Inferior parietal cortex (tissue), 1 donor: ENCODE data around the gene GJB6.

Experiments
- DNase-seq: peaks from one replicate; pipeline ENCODE4 v3.0.0-alpha.2; 2016; ENCODE audit errors: extremely low spot score

Gene GJB6

DNA sequence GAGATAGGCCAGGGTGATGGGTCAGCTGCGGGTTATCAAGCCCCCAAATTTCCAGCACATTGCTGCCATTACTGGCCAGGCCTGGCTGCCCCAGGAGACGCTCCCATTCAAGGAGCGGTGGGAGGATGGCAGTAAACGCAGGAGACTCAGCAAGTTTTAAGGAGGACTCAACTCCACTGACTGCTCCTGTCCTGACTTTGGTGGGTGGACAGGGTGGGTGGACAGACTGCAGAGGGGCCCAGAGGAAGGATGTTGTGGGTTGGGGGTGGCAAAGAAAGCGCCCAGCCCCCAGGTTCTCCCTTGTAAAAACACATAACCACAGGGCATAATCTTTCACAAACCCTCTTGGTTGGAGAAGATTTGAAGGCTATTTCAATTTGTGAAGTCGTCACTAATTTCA, 4.4 kb downstream of the GJB6 start:
- no peak for DNase-seq

DNA sequence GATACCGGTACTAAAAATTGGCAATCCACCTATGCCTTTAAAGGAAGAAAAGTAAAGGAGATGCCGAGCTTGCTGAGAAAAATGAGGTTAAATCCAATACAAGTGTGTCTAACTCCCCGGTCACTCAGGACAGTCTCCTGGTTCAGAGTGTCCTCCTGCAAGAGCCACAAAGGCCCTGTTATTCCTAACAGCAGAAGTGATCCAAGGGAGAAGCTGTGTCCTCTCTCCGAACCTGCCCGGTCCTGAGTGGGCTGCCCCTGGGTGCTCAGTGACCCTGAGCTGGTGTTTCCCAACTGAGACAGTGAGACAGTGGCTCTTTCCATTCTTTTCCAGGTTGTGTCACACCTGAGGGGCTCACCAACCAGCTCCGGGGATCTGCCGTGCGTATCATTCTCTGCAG, 4.8 kb downstream of the GJB6 start:
- DNase-seq, result no peak

DNA sequence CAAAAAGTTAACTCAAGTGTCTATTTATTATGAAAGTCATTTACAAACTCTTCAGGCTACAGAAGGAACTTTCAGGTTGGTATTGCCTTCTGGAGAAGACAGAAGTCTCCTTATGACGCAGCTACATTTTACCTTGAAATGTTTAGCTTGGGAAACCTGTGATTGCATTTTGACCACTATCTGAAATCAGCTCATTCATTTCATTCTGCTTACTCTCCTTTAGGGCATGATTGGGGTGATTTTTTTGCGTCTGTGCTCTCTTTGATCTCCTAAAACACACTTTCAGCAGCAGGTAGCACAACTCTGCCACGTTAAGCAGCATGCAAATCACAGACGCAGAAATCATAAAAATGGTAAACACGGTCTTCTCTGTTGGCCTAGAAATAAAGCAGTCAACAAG, 9.6 kb downstream of the GJB6 start:
- no peak for DNase-seq

DNA sequence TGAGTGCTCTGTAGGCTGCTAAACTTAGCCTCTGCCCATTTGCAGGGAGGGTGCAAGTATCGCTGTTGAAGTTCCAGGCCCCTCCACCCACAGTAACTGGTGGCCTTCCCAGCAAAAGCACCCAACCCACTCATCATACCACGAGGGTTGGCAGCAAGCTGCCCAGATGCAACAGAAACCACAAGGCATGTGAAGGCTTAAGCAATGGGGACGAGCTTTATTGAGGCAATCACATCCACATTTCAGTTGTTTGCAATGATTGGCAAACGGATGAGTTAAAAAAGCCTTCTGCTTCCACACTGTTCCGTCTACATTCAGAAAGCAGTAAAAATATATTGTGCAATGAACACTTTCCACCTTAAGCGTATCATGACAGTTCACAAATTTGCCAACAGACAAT, 10.3 kb downstream of the GJB6 start:
- DNase-seq, result no peak

DNA sequence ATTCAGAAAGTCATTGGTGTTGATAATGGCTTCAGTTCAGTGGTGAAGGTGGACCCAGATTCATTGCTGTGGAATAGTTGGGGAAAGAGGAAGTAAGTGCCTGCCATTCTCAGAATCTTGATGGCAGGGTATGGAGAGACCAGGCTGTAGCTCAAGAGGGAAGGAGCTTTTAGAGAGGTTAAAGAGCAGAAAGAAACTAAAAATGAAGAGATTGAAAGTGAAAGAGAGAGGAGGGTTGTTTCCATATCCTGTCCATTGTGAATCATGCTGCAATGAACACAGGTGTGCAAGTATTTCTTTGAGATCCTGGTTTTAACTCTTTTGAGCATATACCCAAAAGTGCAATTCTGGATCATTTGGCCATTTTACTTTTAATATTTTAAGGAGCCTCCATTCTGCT, 12.5 kb downstream of the GJB6 start:
- no peak for DNase-seq

DNA sequence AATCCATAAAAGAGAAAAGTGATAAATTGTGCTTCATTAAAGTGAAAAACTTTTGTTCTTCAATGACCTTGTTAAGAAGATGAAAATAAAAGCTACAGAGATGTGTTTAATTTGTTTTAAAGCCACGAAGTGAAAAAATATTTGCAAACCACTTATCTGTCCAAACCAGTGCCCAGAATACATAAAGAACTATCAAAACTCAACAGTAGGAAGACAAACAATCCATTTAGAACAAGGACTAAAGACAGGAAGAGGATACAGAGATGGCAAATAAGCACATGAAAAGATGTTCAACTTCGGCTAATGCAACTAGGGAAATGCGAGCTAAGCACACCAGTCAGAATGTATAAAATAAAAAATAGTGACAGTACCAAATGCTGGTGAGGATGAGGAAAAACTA, 15.0 kb downstream of the GJB6 start:
- no peak for DNase-seq

DNA sequence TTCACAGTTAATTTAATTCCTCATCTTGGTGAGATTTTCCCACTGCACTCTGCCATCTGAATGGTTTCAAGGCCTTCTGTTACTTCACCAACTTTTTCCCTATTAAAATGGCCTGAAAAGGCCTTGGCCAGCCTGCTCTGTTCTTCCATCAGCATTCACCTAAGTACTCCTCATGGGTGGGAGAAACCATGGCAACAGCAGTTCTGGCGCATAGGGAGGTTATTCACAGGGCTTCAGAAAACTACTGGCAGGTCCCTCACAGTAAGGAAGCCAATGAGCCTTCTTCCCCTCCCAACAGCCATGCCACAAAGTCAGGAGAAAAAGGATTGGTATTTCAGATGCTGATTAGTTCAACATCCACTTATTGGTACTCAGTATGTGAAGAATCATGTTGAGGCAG, 22.2 kb downstream of the GJB6 start:
- no peak for DNase-seq

DNA sequence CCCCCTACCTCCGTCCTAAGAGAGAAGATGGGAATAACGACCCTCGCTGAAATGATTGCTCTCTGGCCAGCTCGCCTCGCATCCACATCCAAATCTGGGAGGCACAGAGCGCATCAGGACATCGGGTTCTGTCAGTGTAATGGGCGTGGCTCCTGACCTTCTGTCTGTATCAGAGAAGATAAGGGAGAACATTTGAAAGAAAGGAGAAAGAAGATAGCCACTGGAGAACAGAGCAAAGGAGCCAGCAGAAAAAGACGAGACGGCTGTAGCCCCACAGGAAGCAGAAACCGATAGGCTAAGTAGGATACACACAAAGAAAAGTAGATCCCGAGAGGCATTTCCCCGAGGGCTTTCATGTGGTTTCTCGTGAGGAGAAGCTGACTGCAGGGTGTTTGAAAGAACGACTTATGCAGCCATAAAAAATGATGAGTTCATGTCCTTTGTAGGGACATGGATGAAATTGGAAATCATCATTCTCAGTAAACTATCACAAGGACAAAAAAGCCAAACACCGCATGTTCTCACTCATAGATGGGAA, 25.4 kb downstream of the GJB6 start:
- DNase-seq, result no peak

DNA sequence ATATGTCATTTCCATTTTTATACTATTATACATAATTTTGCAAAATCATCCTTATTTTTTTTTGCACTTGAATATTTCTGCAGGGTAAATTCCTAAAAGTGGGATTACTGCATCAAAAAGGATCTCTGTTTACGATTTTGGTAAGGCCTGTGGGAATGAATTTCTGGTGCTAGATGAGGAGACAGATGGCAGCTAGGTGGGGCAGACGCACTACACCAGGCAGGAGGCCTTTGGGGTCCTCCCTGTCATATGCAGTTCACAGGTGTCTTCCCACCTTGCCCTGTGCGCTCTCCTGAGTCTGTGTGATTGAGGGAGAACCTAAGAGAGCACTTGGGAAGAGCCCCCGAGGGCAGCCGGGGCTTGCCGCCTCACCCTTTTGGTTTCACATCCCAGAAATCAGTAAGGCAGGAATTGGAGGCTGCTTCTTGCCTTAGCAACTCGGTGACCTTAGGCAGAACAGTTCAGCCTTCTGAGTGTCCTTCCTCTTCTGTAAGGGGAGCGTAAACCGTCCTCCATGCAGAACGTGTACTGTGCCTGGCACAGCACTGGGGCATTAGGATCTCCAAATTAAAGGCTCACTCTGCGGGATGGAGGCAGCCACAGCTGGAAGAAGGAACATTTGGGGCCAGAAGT, 25.9 kb downstream of the GJB6 start:
- DNase-seq, result no peak

DNA sequence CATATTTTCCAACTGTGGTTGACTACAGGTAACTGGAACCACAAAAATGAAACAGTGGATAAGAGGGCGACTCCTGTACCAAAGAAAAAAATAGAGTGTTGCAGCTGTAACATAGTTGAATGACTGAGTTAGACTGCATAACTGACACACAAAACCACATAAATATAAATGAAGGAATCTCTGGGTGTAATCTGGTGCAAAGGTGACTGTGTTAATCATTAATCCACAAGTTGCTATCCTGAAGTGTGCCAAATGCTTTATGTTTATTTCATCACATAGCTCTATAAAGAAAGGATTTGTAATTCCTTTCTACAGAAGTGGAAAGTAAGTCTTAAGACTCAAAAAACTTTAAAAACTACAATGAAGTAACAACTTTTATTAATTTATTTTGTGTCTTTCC, 33.3 kb downstream of the GJB6 start:
- no peak for DNase-seq

DNA sequence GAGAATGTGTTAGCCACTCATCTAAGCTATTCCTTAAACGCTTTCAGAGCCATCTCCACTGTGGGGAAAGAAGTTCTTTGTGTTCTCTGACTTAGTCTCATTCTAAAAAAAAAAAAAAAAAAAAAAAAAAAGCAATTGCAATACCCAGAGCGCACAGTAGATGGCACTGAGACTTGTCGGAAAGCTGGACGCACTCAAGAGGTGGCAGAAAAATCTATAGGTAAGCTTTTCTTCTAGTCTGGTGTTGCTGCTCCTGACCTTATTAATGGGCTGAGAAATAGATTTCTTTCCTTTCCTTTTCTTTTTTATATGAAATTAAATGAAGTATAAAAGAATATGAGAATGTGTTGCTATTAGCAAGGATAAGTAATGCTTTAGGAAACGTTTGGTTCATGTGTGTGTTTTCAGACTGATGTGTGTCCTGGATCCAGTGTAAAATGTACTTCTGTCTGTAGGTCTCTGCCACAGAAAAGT, 34.7 kb downstream of the GJB6 start:
- peak; percentile 69 for DNase-seq

DNA sequence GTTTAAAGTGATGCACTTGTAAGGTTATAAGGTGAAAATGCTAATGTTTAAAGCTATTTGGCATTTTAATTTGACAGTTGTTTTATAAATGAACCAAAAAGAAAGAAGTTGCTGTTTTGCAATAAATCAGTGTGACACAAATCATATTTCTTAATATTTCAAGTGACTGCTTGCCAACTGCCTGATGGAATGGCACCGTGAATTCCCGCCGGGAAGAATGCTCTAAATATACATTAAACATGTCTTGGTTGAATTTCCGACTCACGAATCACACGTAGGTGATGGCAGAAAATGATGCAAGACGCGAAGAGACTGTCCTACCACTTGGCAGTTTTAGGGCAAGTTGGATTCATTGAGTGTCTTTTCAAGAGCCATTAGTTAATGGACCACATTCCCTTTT, 36.3 kb downstream of the GJB6 start:
- DNase-seq, result no peak

DNA sequence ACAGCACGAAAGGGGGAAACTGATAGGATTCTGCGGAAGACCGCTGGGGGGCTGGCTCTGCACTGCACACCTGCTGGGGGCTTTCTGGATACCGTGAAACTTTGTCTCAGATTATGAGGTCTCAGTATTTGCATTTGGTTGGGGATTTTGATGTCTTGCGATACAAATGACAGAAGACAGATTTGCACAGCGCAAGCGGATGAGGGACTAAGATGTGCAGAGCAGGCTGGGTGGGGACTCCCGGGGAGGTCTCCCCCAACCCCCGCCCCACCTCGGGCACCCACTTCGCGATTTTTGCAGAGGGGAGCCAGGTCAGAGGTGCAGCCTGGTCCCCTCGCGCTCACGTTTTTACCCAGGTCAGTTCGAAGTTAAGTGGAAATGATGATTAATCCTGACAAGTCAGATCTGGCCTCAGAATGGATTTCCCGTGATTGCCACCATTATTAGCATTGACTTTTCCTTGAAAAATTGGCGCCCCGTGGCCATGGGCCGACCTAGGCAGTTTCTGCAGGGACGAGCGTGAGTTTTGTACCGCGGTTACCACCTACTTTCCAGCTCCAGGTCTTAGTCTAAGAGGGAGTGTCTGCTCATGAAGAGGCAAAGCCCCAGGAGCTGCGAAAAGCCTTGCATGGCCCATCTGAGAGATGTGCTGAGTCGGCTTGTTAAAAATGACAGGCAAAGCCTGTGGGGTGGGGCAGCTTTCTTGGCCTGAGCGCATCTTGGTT, 38.0 kb downstream of the GJB6 start:
- DNase-seq, result no peak

DNA sequence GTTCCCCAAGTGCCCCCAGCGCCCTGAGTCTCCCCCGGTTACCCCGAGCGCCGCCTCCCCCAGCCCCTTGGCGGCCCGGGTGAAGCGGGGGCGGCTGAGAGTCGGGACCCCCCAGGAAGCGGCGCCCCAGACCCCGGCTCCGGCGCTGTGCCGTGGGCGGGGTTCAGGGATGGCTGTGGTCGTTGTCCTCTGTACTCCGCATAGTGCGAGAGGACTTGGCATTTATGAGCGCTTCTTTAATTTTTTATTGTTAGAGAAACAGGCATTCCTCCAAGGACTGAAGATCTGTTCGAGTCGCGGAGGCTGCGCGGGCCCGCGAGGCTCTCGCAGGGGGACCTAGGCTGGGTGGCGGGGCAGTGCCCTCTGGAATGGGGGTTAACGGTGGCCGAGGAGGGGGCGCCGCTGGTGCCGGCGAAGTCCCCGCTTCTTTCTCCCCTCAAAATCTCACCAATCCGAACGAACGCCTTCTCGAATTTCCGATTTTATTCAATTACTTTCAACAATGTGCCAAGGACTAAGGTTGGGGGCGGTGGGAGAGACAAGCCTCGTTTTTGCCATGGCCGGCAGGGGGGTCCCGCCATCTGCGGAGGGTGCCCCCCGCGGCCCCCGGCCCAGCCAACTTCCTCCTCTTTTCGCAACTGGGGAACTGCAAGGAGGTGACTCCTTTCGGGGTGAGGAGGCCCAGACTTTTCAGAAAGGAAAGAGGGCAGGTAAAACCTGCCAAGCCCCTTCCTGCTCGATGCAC, 38.8 kb downstream of the GJB6 start:
- DNase-seq, result no peak

DNA sequence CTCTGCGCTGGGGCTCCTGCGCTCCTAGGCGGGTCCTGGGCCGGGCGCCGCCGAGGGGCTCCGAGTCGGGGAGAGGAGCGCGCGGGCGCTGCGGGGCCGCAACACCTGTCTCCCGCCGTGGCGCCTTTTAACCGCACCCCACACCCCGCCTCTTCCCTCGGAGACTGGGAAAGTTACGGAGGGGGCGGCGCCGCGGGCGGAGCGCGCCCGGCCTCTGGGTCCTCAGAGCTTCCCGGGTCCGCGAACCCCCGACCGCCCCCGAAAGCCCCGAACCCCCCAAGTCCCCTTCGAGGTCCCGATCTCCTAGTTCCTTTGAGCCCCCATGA, 39.3 kb downstream of the GJB6 start, which contains the start of gene GJB2:
Gene GJB2, minus strand, starts transcription at position 103 of the 326 bp plus-strand sequence. CDS start 3,357 bp downstream, outside the sequence.
- no peak for DNase-seq

DNA sequence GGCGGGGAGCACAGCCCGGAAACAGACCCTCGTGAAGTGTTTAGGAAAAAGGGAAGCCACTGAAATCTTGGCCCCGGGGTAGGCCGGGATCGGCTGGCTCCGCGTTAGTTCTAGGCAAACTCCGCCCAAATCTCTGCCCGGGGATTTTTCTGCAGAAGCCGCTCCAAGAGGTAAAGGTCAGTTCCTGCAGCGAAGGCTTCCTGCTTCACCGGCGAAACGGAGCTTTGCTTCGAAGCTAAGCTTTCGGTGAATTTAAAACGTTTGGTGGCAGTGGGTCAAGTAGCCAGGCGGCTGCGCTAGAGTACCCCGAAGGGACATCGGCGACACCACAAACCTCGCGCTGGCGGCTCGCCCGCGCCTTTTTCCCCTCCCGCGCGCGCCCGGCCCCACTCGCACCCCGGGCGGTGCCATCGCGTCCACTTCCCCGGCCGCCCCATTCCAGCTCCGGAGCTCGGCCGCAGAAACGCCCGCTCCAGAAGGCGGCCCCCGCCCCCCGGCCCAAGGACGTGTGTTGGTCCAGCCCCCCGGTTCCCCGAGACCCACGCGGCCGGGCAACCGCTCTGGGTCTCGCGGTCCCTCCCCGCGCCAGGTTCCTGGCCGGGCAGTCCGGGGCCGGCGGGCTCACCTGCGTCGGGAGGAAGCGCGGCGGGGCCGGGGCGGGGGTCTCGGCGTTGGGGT, 39.8 kb downstream of the GJB6 start:
- no peak for DNase-seq

DNA sequence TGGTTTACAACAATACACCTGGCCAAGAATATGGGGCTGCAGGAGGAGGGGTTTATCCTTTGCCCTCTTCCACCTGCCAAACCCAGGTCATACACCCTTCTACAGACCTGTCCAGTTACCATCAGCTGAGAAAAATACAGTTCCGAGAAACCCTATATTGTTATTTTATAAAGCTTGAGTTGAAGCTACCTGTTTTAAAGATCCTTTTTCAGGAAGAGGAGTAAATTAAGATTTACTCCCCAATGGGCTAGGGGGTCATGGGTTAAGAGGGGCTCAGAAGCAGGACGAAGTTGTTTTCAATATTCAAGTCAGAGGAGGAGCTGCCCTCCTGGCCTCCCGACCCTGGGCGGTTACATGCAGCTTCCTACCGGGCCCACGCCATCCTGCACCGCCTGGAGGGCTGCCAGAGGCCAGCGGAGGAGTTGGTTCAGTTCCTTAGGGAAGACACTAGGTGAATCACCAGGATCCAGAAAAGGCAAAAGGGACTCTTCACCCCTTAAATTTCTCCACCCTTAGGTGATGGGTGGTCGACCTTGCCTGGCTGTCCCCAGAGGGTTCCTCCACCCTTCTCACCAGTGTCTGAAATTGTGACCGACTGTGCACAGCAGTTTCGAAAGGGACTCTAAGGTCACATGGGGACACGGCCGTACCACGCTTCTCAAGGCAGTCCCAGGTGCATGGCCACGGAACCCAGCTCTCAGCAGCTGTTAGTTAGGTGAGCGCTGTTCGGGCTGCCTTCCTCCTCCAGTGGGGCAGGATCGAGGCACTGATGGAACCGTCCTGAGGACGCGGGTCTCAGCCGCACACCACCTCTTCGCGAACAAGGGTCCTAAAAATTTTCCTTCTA, 40.6 kb downstream of the GJB6 start:
- DNase-seq, result no peak

DNA sequence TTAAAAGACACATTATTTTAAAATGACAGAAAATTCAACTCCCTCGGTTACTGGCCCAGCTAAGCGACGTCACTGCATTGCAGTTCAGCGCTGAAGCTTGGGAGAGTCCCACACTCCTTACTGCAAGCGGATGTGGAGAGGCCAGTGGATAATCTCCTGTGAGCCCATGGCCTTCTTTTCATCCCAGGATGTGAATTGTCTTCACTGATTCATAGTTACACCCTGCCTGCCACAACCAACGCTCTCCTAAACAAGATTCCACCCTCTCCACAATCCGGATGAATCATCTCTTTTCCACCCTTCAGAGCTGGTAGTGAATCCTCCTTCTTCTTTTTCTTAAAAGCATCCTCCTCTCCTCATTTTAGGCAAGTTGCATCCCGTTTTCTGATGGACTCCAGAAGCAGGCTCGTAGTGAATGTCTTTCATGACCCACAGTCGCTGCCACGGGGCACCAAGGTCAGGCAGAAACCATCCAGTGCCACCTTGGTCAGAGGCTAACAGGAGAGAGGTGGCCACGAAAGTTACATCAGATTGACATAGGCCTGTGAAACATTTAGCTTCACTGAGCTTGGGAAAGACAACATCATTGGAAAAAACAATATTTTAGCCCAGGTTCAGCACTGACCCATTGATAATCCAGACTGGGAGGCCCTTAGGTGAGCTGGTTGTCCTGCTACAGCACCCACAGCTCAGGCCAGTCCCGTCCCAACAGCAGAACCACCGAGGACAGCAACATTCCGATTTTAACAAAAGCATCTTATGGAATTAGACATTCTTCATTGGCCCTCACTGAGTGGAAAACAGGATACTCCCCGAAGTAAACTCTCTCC, 41.4 kb downstream of the GJB6 start:
- no peak for DNase-seq

DNA sequence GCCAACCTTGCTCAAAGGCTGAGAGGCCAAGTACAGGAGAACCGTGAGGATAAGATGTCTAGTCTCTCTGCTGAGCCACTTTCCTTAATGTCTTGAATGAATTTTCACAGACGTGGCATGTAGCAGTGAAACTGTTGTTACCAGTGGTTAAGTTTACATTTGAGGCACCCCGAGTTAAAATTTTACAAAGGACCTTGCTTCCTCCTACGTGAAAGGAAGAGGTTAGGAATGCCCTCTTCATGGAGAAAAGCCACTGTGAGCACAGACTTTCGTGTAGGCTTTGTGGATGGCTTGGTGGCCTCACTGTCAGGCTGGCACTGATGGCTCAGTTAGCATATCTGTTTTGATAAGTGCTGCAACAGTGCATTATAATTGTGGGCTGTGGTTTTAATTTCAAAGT, 42.0 kb downstream of the GJB6 start:
- no peak for DNase-seq
